ENCODE measurements around the gene AP5B1.

The AP5B1 gene

GRCh38 chr11:65803797-65804492 is 23.2 kb upstream of the AP5B1 start:
- WGBS (ENCODE audit: extremely low coverage, insufficient coverage, low lambda C conversion rate), result no CpG with 5 or more reads among the region's 21 CpGs
- no peak for DNase-seq
- Histone ChIP-seq H2AK5ac (ENCODE audit: low read length) (no peak overlapping the region), H3K79me1 (ENCODE audit: low read length) (no peaks in the 10 kb centered on the region), H3K79me2 (ENCODE audit: control insufficient read depth, insufficient read depth, low read length) (no peaks in the 10 kb centered on the region), H3K9ac (ENCODE audit: low read length) (no peak overlapping the region), H3K27ac (ENCODE audit: low read depth, low read length) (no peak overlapping the region), H3K4me3 (ENCODE audit: low read length) (no peak overlapping the region), H3K23ac (ENCODE audit: low read length) (no peak overlapping the region), H3K4ac (ENCODE audit: low read depth, low read length) (no peak overlapping the region), H2BK120ac (ENCODE audit: low read depth, low read length) (no peak overlapping the region), H3K56ac (ENCODE audit: low read length) (no peak overlapping the region), H2BK5ac (ENCODE audit: low read length) (no peak overlapping the region), H3K18ac (ENCODE audit: low read length) (no peak overlapping the region), H3K27me3 (ENCODE audit: insufficient read depth, low read length, poor library complexity) (no peaks in the 10 kb centered on the region), H4K8ac (ENCODE audit: low read depth, low read length) (no peak overlapping the region), H3K36me3 (ENCODE audit: control insufficient read depth, insufficient read depth, low read length) (no peaks in the 10 kb centered on the region), H2BK15ac (replicated peaks; ENCODE audit: low read depth) (no peak overlapping the region), H4K5ac (ENCODE audit: low read length) (no peak overlapping the region), H3K4me2 (ENCODE audit: low read length) (no peak overlapping the region), H3K4me1 (ENCODE audit: control insufficient read depth, low read depth, low read length) (no peaks in the 10 kb centered on the region)

GRCh38 chr11:65802841-65803240 is 22.1 kb upstream of the AP5B1 start:
- no peak overlapping the region for H3K9ac ChIP-seq (ENCODE audit: low read length)
- no peak overlapping the region for H3K4me3 ChIP-seq (ENCODE audit: low read length)
- no peaks in the 10 kb centered on the region for H3K27me3 ChIP-seq (ENCODE audit: insufficient read depth, low read length, poor library complexity)
- no peak overlapping the region for H2BK15ac ChIP-seq (replicated peaks; ENCODE audit: low read depth)
- no peak overlapping the region for H3K56ac ChIP-seq (ENCODE audit: low read length)
- H2AK5ac ChIP-seq (ENCODE audit: low read length), result no peak overlapping the region
- H4K5ac ChIP-seq (ENCODE audit: low read length), result no peak overlapping the region
- H3K18ac ChIP-seq (ENCODE audit: low read length), result no peak overlapping the region
- no peak overlapping the region for H4K8ac ChIP-seq (ENCODE audit: low read depth, low read length)
- no peak for DNase-seq
- WGBS (ENCODE audit: extremely low coverage, insufficient coverage, low lambda C conversion rate), result no CpG with 5 or more reads among the region's 9 CpGs
- H3K79me2 ChIP-seq (ENCODE audit: control insufficient read depth, insufficient read depth, low read length), result no peaks in the 10 kb centered on the region
- H3K4me2 ChIP-seq (ENCODE audit: low read length), result no peak overlapping the region
- H3K23ac ChIP-seq (ENCODE audit: low read length), result no peak overlapping the region
- H3K79me1 ChIP-seq (ENCODE audit: low read length), result no peaks in the 10 kb centered on the region
- H2BK120ac ChIP-seq (ENCODE audit: low read depth, low read length), result no peak overlapping the region
- H3K4ac ChIP-seq (ENCODE audit: low read depth, low read length), result no peak overlapping the region
- H2BK5ac ChIP-seq (ENCODE audit: low read length), result no peak overlapping the region
- no peak overlapping the region for H3K27ac ChIP-seq (ENCODE audit: low read depth, low read length)
- no peaks in the 10 kb centered on the region for H3K4me1 ChIP-seq (ENCODE audit: control insufficient read depth, low read depth, low read length)
- no peaks in the 10 kb centered on the region for H3K36me3 ChIP-seq (ENCODE audit: control insufficient read depth, insufficient read depth, low read length)

GRCh38 chr11:65801153-65801987 is 20.6 kb upstream of the AP5B1 start:
- no CpG with 5 or more reads among the region's 18 CpGs for WGBS (ENCODE audit: extremely low coverage, insufficient coverage, low lambda C conversion rate)
- H3K56ac ChIP-seq (ENCODE audit: low read length), result no peak overlapping the region
- H3K27ac ChIP-seq (ENCODE audit: low read depth, low read length), result no peak overlapping the region
- no peak overlapping the region for H3K18ac ChIP-seq (ENCODE audit: low read length)
- H3K23ac ChIP-seq (ENCODE audit: low read length), result no peak overlapping the region
- H2AK5ac ChIP-seq (ENCODE audit: low read length), result no peak overlapping the region
- H3K27me3 ChIP-seq (ENCODE audit: insufficient read depth, low read length, poor library complexity), result no peaks in the 10 kb centered on the region
- H3K79me1 ChIP-seq (ENCODE audit: low read length), result no peaks in the 10 kb centered on the region
- no peaks in the 10 kb centered on the region for H3K79me2 ChIP-seq (ENCODE audit: control insufficient read depth, insufficient read depth, low read length)
- no peak overlapping the region for H3K9ac ChIP-seq (ENCODE audit: low read length)
- H2BK120ac ChIP-seq (ENCODE audit: low read depth, low read length), result no peak overlapping the region
- no peak overlapping the region for H2BK15ac ChIP-seq (replicated peaks; ENCODE audit: low read depth)
- no peaks in the 10 kb centered on the region for H3K4me1 ChIP-seq (ENCODE audit: control insufficient read depth, low read depth, low read length)
- H3K4me2 ChIP-seq (ENCODE audit: low read length), result no peak overlapping the region
- H3K4ac ChIP-seq (ENCODE audit: low read depth, low read length), result no peak overlapping the region
- no peak overlapping the region for H2BK5ac ChIP-seq (ENCODE audit: low read length)
- no peak overlapping the region for H3K4me3 ChIP-seq (ENCODE audit: low read length)
- no peak overlapping the region for H4K8ac ChIP-seq (ENCODE audit: low read depth, low read length)
- H4K5ac ChIP-seq (ENCODE audit: low read length), result no peak overlapping the region
- no peaks in the 10 kb centered on the region for H3K36me3 ChIP-seq (ENCODE audit: control insufficient read depth, insufficient read depth, low read length)
- no peak for DNase-seq

- Histone ChIP-seq H4K8ac (ENCODE audit: low read depth, low read length) (no peak overlapping the region), H3K9ac (ENCODE audit: low read length) (no peak overlapping the region), H3K4me2 (ENCODE audit: low read length) (no peak overlapping the region), H3K79me2 (ENCODE audit: control insufficient read depth, insufficient read depth, low read length) (no peaks in the 10 kb centered on the region), H2AK5ac (ENCODE audit: low read length) (no peak overlapping the region), H2BK120ac (ENCODE audit: low read depth, low read length) (no peak overlapping the region), H3K4me1 (ENCODE audit: control insufficient read depth, low read depth, low read length) (no peaks in the 10 kb centered on the region), H3K18ac (ENCODE audit: low read length) (no peak overlapping the region), H4K5ac (ENCODE audit: low read length) (no peak overlapping the region), H3K36me3 (ENCODE audit: control insufficient read depth, insufficient read depth, low read length) (no peaks in the 10 kb centered on the region), H3K27ac (ENCODE audit: low read depth, low read length) (no peak overlapping the region), H3K4me3 (ENCODE audit: low read length) (no peak overlapping the region), H3K56ac (ENCODE audit: low read length) (no peak overlapping the region), H3K27me3 (ENCODE audit: insufficient read depth, low read length, poor library complexity) (no peaks in the 10 kb centered on the region), H2BK5ac (ENCODE audit: low read length) (no peak overlapping the region), H3K79me1 (ENCODE audit: low read length) (no peaks in the 10 kb centered on the region), H3K4ac (ENCODE audit: low read depth, low read length) (no peak overlapping the region), H3K23ac (ENCODE audit: low read length) (no peak overlapping the region), H2BK15ac (replicated peaks; ENCODE audit: low read depth) (no peak overlapping the region)
- WGBS (ENCODE audit: extremely low coverage, insufficient coverage, low lambda C conversion rate), result no CpG with 5 or more reads among the region's 8 CpGs
- no peak for DNase-seq
Observed at GRCh38 chr11:65798882-65799281, 18.1 kb upstream of the AP5B1 start.

- Histone ChIP-seq H3K36me3 (ENCODE audit: control insufficient read depth, insufficient read depth, low read length) (no peaks in the 10 kb centered on the region), H3K27ac (ENCODE audit: low read depth, low read length) (no peak overlapping the region), H3K18ac (ENCODE audit: low read length) (no peak overlapping the region), H3K4me3 (ENCODE audit: low read length) (no peak overlapping the region), H3K4me1 (ENCODE audit: control insufficient read depth, low read depth, low read length) (no peaks in the 10 kb centered on the region), H3K4me2 (ENCODE audit: low read length) (no peak overlapping the region), H3K9ac (ENCODE audit: low read length) (no peak overlapping the region), H3K4ac (ENCODE audit: low read depth, low read length) (no peak overlapping the region), H2BK15ac (replicated peaks; ENCODE audit: low read depth) (no peak overlapping the region), H4K8ac (ENCODE audit: low read depth, low read length) (no peak overlapping the region), H2BK120ac (ENCODE audit: low read depth, low read length) (no peak overlapping the region), H3K27me3 (ENCODE audit: insufficient read depth, low read length, poor library complexity) (no peaks in the 10 kb centered on the region), H2BK5ac (ENCODE audit: low read length) (no peak overlapping the region), H3K79me2 (ENCODE audit: control insufficient read depth, insufficient read depth, low read length) (no peaks in the 10 kb centered on the region), H3K23ac (ENCODE audit: low read length) (no peak overlapping the region), H3K56ac (ENCODE audit: low read length) (no peak overlapping the region), H2AK5ac (ENCODE audit: low read length) (no peak overlapping the region), H3K79me1 (ENCODE audit: low read length) (no peaks in the 10 kb centered on the region), H4K5ac (ENCODE audit: low read length) (no peak overlapping the region)
- WGBS (ENCODE audit: extremely low coverage, insufficient coverage, low lambda C conversion rate), result no CpG with 5 or more reads among the region's 13 CpGs
- no peak for DNase-seq
Observed at GRCh38 chr11:65797711-65798110, 16.9 kb upstream of the AP5B1 start.

Measured in mesendoderm (in vitro differentiated cells).